ENCODE measurements around the gene SART3. TPM values are rescaled to one million over a fixed set of nuclear protein-coding genes. Genes with fewer than 3 reads are reported as not detected.

Gene SART3
- total and polyA plus RNA-seq, 10 of the 15 experiments (the other 5 are each of a cell fraction or from before 2014, with no cell fraction given) = 8.8 to 179 (median 54.9) TPM

- TF ChIP-seq, protein P1, sequence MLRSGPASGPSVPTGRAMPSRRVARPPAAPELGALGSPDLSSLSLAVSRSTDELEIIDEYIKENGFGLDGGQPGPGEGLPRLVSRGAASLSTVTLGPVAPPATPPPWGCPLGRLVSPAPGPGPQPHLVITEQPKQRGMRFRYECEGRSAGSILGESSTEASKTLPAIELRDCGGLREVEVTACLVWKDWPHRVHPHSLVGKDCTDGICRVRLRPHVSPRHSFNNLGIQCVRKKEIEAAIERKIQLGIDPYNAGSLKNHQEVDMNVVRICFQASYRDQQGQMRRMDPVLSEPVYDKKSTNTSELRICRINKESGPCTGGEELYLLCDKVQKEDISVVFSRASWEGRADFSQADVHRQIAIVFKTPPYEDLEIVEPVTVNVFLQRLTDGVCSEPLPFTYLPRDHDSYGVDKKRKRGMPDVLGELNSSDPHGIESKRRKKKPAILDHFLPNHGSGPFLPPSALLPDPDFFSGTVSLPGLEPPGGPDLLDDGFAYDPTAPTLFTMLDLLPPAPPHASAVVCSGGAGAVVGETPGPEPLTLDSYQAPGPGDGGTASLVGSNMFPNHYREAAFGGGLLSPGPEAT (IDR thresholded peaks at IDR 0.05; ENCODE audit: low read depth) = peak; percentile 92
- TF ChIP-seq USF2 (IDR thresholded peaks at IDR 0.05; ENCODE audit: borderline replicate concordance, low read depth, low read length) (no peak), BMI1 (IDR thresholded peaks at IDR 0.05; ENCODE audit: borderline replicate concordance) (0 out of 2 replicates have a peak, but pooled peaks have one; percentile 4), IRF4 (IDR thresholded peaks at IDR 0.05; ENCODE audit: low read depth, low read length) (peak; percentile 60; the same call in 1 of the 2 replicates), RFX5 (IDR thresholded peaks at IDR 0.05; ENCODE audit: low read depth, low read length) (no peak), RCOR1 (conservative IDR thresholded peaks at IDR 0.05; ENCODE audit: low read depth, low read length) (0 out of 2 replicates have a peak, but pooled peaks have one; percentile 73), MEF2B (IDR thresholded peaks at IDR 0.05; ENCODE audit: partially characterized antibody, poor library complexity, severe bottlenecking) (peak; percentile 35), TCF12 (IDR thresholded peaks at IDR 0.05; ENCODE audit: low read depth, low read length) (0 out of 2 replicates have a peak, but pooled peaks have one; percentile 14), BACH1 (IDR thresholded peaks at IDR 0.05; ENCODE audit: borderline replicate concordance) (0 out of 2 replicates have a peak, but pooled peaks have one; percentile 45), SUPT20H (IDR thresholded peaks at IDR 0.05; ENCODE audit: borderline replicate concordance, control insufficient read depth, low read depth, low read length) (no peak), IKZF2 (IDR thresholded peaks at IDR 0.05) (peak; percentile 78 to 80), NR2F1 (conservative IDR thresholded peaks at IDR 0.05) (peak; percentile 81), POU2F2 (IDR thresholded peaks at IDR 0.05; ENCODE audit: borderline replicate concordance, low read depth, low read length) (0 out of 3 replicates have a peak, but pooled peaks have one; percentile 60)
These were observed 6.7 kb upstream of the SART3 start (continued) for GRCh38 chr12:108567406-108568337.

Measured in GM12878 (cell line).